CD14-positive monocyte (primary cell): ENCODE measurements around the gene PRKG2. TPM values are rescaled to one million over a fixed set of nuclear protein-coding genes. Genes with fewer than 3 reads are reported as not detected.

Experiments used
- DNase-seq, 3 donors: peaks; one replicate each; pipeline ENCODE4 v3.0.0-alpha.2; 2011 to 2022
- H2AFZ ChIP-seq: 2 replicates; pipeline ENCODE4 v1.6.0; 2012; ENCODE audit warnings: mild to moderate bottlenecking, low read depth, low read length, inconsistent platforms; ENCODE audit not compliant: insufficient read depth, poor library complexity, severe bottlenecking
- H3K27ac ChIP-seq, 2 donors: 1 replicate in 1 of 2; 2 replicates in 1 of 2; pipeline ENCODE4 v1.5.1; 2012 to 2013; ENCODE audit warnings: low read length in 2 of 2, control low read depth in 1 of 2, inconsistent platforms in 1 of 2, low read depth in 1 of 2, mild to moderate bottlenecking in 1 of 2
- H3K27me3 ChIP-seq, 2 donors: one replicate each; pipeline versions ENCODE4 v1.6.0 to v1.6.1; 2011 to 2013; ENCODE audit warnings: low read length in 2 of 2; ENCODE audit not compliant: control insufficient read depth in 2 of 2, insufficient read depth in 2 of 2
- H3K36me3 ChIP-seq, 2 donors: replicated peaks in 1 of 2; 1 replicate in 1 of 2; 2 replicates in 1 of 2; pipeline versions ENCODE4 v1.5.1 to v1.6.1; 2012 to 2013; ENCODE audit warnings: low read length in 2 of 2, control low read depth in 1 of 2, inconsistent platforms in 1 of 2, mild to moderate bottlenecking in 1 of 2; ENCODE audit not compliant: insufficient read depth in 2 of 2, control insufficient read depth in 1 of 2
- H3K4me1 ChIP-seq, 2 donors: 1 replicate in 1 of 2; 2 replicates in 1 of 2; pipeline versions ENCODE4 v1.5.1 to v1.6.1; 2012 to 2013; ENCODE audit warnings: low read length in 2 of 2, control low read depth in 1 of 2, inconsistent platforms in 1 of 2, mild to moderate bottlenecking in 1 of 2, moderate library complexity in 1 of 2; ENCODE audit not compliant: insufficient read depth in 2 of 2, control insufficient read depth in 1 of 2
- H3K4me2 ChIP-seq: replicated peaks from 2 replicates; pipeline ENCODE3; 2012; ENCODE audit warnings: low read length, moderate library complexity, mild to moderate bottlenecking; ENCODE audit not compliant: poor library complexity, severe bottlenecking; ENCODE audit errors: extremely low read depth
- H3K4me3 ChIP-seq, 3 experiments: fragments of 200-600 bp in 1 of 3; sonication (generic) in 1 of 3; replicated peaks in 1 of 3; 1 replicate in 2 of 3; 2 replicates in 1 of 3; pipeline ENCODE4 v1.5.1; 2011 to 2013; ENCODE audit warnings: low read length in 3 of 3, mild to moderate bottlenecking in 3 of 3, control low read depth in 2 of 3, low read depth in 2 of 3, inconsistent platforms in 1 of 3, moderate library complexity in 1 of 3
- H3K79me2 ChIP-seq: 2 replicates; pipeline ENCODE4 v1.6.0; 2012; ENCODE audit warnings: mild to moderate bottlenecking, control low read depth, inconsistent platforms, low read length, moderate library complexity; ENCODE audit not compliant: insufficient read depth
- H3K9ac ChIP-seq: 2 replicates; pipeline ENCODE4 v1.6.0; 2017; ENCODE audit warnings: low read length, mild to moderate bottlenecking; ENCODE audit not compliant: insufficient read depth, poor library complexity, severe bottlenecking
- H3K9me3 ChIP-seq, 2 donors: replicated peaks in 1 of 2; 1 replicate in 1 of 2; 2 replicates in 1 of 2; pipeline versions ENCODE4 v1.5.1 to v1.6.1; 2012 to 2013; ENCODE audit warnings: low read length in 2 of 2, control low read depth in 1 of 2; ENCODE audit not compliant: control insufficient read depth in 1 of 2, insufficient read depth in 1 of 2
- H4K20me1 ChIP-seq: 2 replicates; pipeline ENCODE4 v1.6.0; 2012; ENCODE audit warnings: mild to moderate bottlenecking, low read length, control low read depth, moderate library complexity; ENCODE audit not compliant: insufficient read depth
- H3K27ac Mint-ChIP-seq, 7 donors: one replicate each; pipeline ENCODE4 v1.8.0; 2020; ENCODE audit warnings: mild to moderate bottlenecking in 7 of 7, mixed read lengths in 7 of 7, moderate library complexity in 6 of 7, inconsistent platforms in 2 of 7
- H3K27me3 Mint-ChIP-seq, 3 donors: one replicate each; pipeline ENCODE4 v1.8.0; 2021 to 2022; ENCODE audit warnings: low read depth in 3 of 3, mild to moderate bottlenecking in 3 of 3, mixed read lengths in 3 of 3, moderate library complexity in 3 of 3, inconsistent platforms in 1 of 3
- H3K36me3 Mint-ChIP-seq, 2 donors: one replicate each; pipeline ENCODE4 v1.8.0; 2020; ENCODE audit warnings: mixed read lengths in 2 of 2, inconsistent platforms in 1 of 2, mild to moderate bottlenecking in 1 of 2
- H3K4me1 Mint-ChIP-seq: one replicate; pipeline ENCODE4 v1.8.0; 2020; ENCODE audit warnings: mild to moderate bottlenecking, mixed read lengths
- H3K4me3 Mint-ChIP-seq, 2 donors: one replicate each; pipeline ENCODE4 v1.8.0; 2020; ENCODE audit warnings: mild to moderate bottlenecking in 2 of 2, mixed read lengths in 2 of 2, moderate library complexity in 1 of 2
- H3K9me3 Mint-ChIP-seq, 7 donors: one replicate each; pipeline ENCODE4 v1.8.0; 2020 to 2022; ENCODE audit warnings: mixed read lengths in 7 of 7, mild to moderate bottlenecking in 6 of 7, moderate library complexity in 6 of 7, inconsistent platforms in 2 of 7
- CTCF ChIP-seq: fragments of 200-600 bp; IDR thresholded peaks from one replicate; pipeline ENCODE4 v1.8.0; 2022; ENCODE audit warnings: antibody characterized with exemption, mild to moderate bottlenecking
- WGBS: methylation state at CpG from one replicate; pipeline ENCODE4 v1.1.5; 2013; ENCODE audit warnings: missing lambda C conversion rate; ENCODE audit not compliant: insufficient coverage; 5-methylcytosine and 5-hydroxymethylcytosine counted together
- intact Hi-C, 2 donors: fragments of 100-400 bp; cut with micrococcal nuclease; formaldehyde crosslinking; loops; one replicate each; pipeline versions ENCODE4 v1.15.0 to v1.15.1; 2023
- polyA plus RNA-seq, 3 donors: library from polyadenylated mRNA; depleted of rRNA in 1 of 3; unstranded in 2 of 3; stranded (reverse) in 1 of 3; fragments of 300-500 nt in 2 of 3; fragments of >200 nt in 1 of 3; fragmentation: Illumina TruSeq in 2 of 3; gene quantifications; 1 replicate in 2 of 3; 2 replicates in 1 of 3; pipeline ENCODE4 v1.2.3, GENCODE V29; 2012 to 2021

Gene PRKG2
- polyA plus RNA-seq, 3 donors = 0.10 TPM; not detected in 2

GRCh38 chr4:81215931-81216330 is 909 bp upstream of the PRKG2 start:
- WGBS = no CpG with 5 or more reads among the region's 4 CpGs

GRCh38 chr4:81214144-81214880 is 710 bp downstream of the PRKG2 start:
- Histone ChIP-seq H4K20me1 (no peaks in the 10 kb centered on the region), H3K36me3 (no peaks in the 10 kb centered on the region), H3K4me2 (peak overlapping the region; percentile 38), H3K9me3 (peaks cover 0 to 9% of the 10 kb centered on the region in 2 donors), H3K79me2 (no peaks in the 10 kb centered on the region), H3K27me3 (peaks cover 55 to 68% of the 10 kb centered on the region in 2 donors), H3K4me1 (peaks cover 0 to 7% of the 10 kb centered on the region in 2 donors), H3K9ac (no peak overlapping the region), H2AFZ (no peak overlapping the region), H3K4me3 (peak overlapping the region in 1 of 3 experiments; percentile 22), H3K27ac (no peak overlapping the region)
- peaks cover 11% of the 10 kb centered on the region for H3K4me1 Mint-ChIP-seq
- H3K27me3 Mint-ChIP-seq = peaks cover 17 to 41% (median 23%) of the 10 kb centered on the region in 3 donors
- peaks cover 0 to 8% (median 5%) of the 10 kb centered on the region in 7 donors for H3K9me3 Mint-ChIP-seq
- peak overlapping the region in 1 of 2 donors; percentile 90 for H3K4me3 Mint-ChIP-seq
- DNase-seq = no peak
- no peaks in the 10 kb centered on the region for H3K36me3 Mint-ChIP-seq
- WGBS = under 1% methylated on average over 34 of the region's 34 CpGs
- TF ChIP-seq CTCF = no peak
- no peak overlapping the region for H3K27ac Mint-ChIP-seq
- intact Hi-C loops = no loop called here

More at GRCh38 chr4:81215931-81216330, 909 bp upstream of the PRKG2 start:
- Histone ChIP-seq H3K4me2 (no peak overlapping the region), H3K27ac (no peak overlapping the region), H3K9me3 (peaks cover 0 to 9% of the 10 kb centered on the region in 2 donors), H3K4me3 (no peak overlapping the region), H3K79me2 (no peaks in the 10 kb centered on the region), H4K20me1 (no peaks in the 10 kb centered on the region), H3K4me1 (peaks cover 0 to 7% of the 10 kb centered on the region in 2 donors), H3K27me3 (peaks cover 55 to 62% of the 10 kb centered on the region in 2 donors), H2AFZ (no peak overlapping the region), H3K9ac (no peak overlapping the region), H3K36me3 (no peaks in the 10 kb centered on the region)
- TF ChIP-seq CTCF = no peak
- Mint-ChIP-seq H3K27ac (no peak overlapping the region), H3K27me3 (peaks cover 19 to 38% (median 20%) of the 10 kb centered on the region in 3 donors), H3K4me3 (peak overlapping the region in 1 of 2 donors; percentile 82), H3K9me3 (peaks cover 1 to 13% (median 6%) of the 10 kb centered on the region in 7 donors), H3K4me1 (peaks cover 11% of the 10 kb centered on the region), H3K36me3 (no peaks in the 10 kb centered on the region)
- DNase-seq = no peak
- intact Hi-C loops = no loop called here
